Keratinocyte (primary cell): ENCODE data around the gene CLEC17A. TPM values are rescaled to one million over a fixed set of nuclear protein-coding genes. Genes with fewer than 3 reads are reported as not detected.
"Not testable (repeated sequence)": the region's sequence is repeated elsewhere in the genome, so short reads cannot be mapped to it uniquely, and the experiment has no call there.

ENCODE experiments used
- DNase-seq: peaks from one replicate; pipeline ENCODE4 v3.0.0-alpha.2; 2011; ENCODE audit warnings: low read depth, missing footprints, low spot score
- FAIRE-seq: peaks from 2 replicates; lab custom pipeline; 2011; peaks lifted over from hg19 to GRCh38; lab: Jason Lieb, UNC
- H2AFZ ChIP-seq: 2 replicates; pipeline ENCODE4 v1.6.0; 2012; ENCODE audit warnings: low read length, control low read depth, inconsistent platforms; ENCODE audit not compliant: control insufficient read depth
- H3K27ac ChIP-seq: 2 replicates; pipeline ENCODE4 v1.5.1; 2011; ENCODE audit warnings: low read length; ENCODE audit not compliant: control insufficient read depth, insufficient read depth
- H3K27me3 ChIP-seq: 3 replicates; pipeline ENCODE4 v1.6.0; 2011; ENCODE audit warnings: low read length; ENCODE audit not compliant: control insufficient read depth, insufficient read depth; ENCODE audit errors: extremely low read depth
- H3K36me3 ChIP-seq, 2 experiments: 2 replicates in 1 of 2; 3 replicates in 1 of 2; pipeline ENCODE4 v1.5.1; 2011; ENCODE audit warnings: low read length in 2 of 2, mild to moderate bottlenecking in 1 of 2; ENCODE audit not compliant: control insufficient read depth in 2 of 2, insufficient read depth in 2 of 2; ENCODE audit errors: extremely low read depth in 1 of 2
- H3K4me1 ChIP-seq: 3 replicates; pipeline ENCODE4 v1.5.1; 2011; ENCODE audit warnings: low read length; ENCODE audit not compliant: control insufficient read depth, insufficient read depth; ENCODE audit errors: extremely low read depth
- H3K4me2 ChIP-seq: 3 replicates; pipeline ENCODE4 v1.6.0; 2011; ENCODE audit warnings: low read depth, low read length; ENCODE audit not compliant: control insufficient read depth, insufficient read depth; ENCODE audit errors: extremely low read depth
- H3K4me3 ChIP-seq, 3 experiments: fragments of 200-600 bp in 1 of 3; sonication (generic) in 1 of 3; 2 replicates in 2 of 3; 3 replicates in 1 of 3; pipeline ENCODE4 v1.5.1; 2011 to 2016; ENCODE audit warnings: low read length in 3 of 3, mild to moderate bottlenecking in 3 of 3, control low read depth in 2 of 3, inconsistent platforms in 1 of 3, low read depth in 1 of 3, mixed read lengths in 1 of 3, mixed run types in 1 of 3, moderate library complexity in 1 of 3; ENCODE audit not compliant: control insufficient read depth in 2 of 3, insufficient read depth in 2 of 3; ENCODE audit errors: extremely low read depth in 1 of 3
- H3K79me2 ChIP-seq: 2 replicates; pipeline ENCODE4 v1.6.0; 2012; ENCODE audit warnings: low read length; ENCODE audit not compliant: control insufficient read depth, insufficient read depth
- H3K9ac ChIP-seq: 3 replicates; pipeline ENCODE4 v1.6.0; 2011; ENCODE audit warnings: low read length; ENCODE audit not compliant: control insufficient read depth, insufficient read depth; ENCODE audit errors: extremely low read depth
- H3K9me1 ChIP-seq: 3 replicates; pipeline ENCODE4 v1.6.0; 2011; ENCODE audit warnings: low read length; ENCODE audit not compliant: control insufficient read depth, insufficient read depth; ENCODE audit errors: extremely low read depth
- H3K9me3 ChIP-seq: 2 replicates; pipeline ENCODE4 v1.5.1; 2012; ENCODE audit warnings: low read depth, low read length; ENCODE audit not compliant: control insufficient read depth
- H4K20me1 ChIP-seq: 3 replicates; pipeline ENCODE4 v1.6.0; 2011; ENCODE audit warnings: low read length; ENCODE audit not compliant: control insufficient read depth, insufficient read depth; ENCODE audit errors: extremely low read depth
- EZH2 ChIP-seq: IDR thresholded peaks from one replicate; pipeline ENCODE4 v1.6.1; 2012; ENCODE audit warnings: inconsistent platforms, mild to moderate bottlenecking, low read length, moderate library complexity
- dilution Hi-C: fragments of 300-500 bp; cut with MboI; formaldehyde crosslinking; loops from one replicate; pipeline ENCODE4 v1.7.0; 2020; ENCODE audit warnings: low sequenced_read_pairs; ENCODE audit not compliant: extremely low pct_ligation_motif_present
- polyA plus RNA-seq, 5 experiments: library from polyadenylated mRNA; depleted of rRNA in 3 of 5; stranded (reverse) in 3 of 5; stranded (forward) in 1 of 5; unstranded in 1 of 5; fragments of >200 nt; gene quantifications; 1 replicate in 1 of 5; 2 replicates in 3 of 5; 3 replicates in 1 of 5; pipeline versions ENCODE4 v1.2.1 to v1.2.3, GENCODE V29; 2011 to 2012; ENCODE audit warnings: missing spikeins in 2 of 5, low read depth in 1 of 5, low replicate concordance in 1 of 5
- TF ChIP-seq, protein P1 (sequence below), 3 experiments: IDR thresholded peaks in 1 of 3; conservative IDR thresholded peaks in 1 of 3; optimal IDR thresholded peaks in 1 of 3; 2 replicates in 2 of 3; 3 replicates in 1 of 3; pipeline versions ENCODE3 to v1.5.1; 2011; ENCODE audit warnings: low read length in 3 of 3, mild to moderate bottlenecking in 3 of 3, moderate library complexity in 2 of 3, control low read depth in 1 of 3, inconsistent platforms in 1 of 3; ENCODE audit not compliant: insufficient read depth in 2 of 3; ENCODE audit errors: extremely low read depth in 1 of 3

CLEC17A gene
- polyA plus RNA-seq, 1 donor (not counting 4 experiments of a cell fraction or from before 2014, with no cell fraction given) = not detected

DNA sequence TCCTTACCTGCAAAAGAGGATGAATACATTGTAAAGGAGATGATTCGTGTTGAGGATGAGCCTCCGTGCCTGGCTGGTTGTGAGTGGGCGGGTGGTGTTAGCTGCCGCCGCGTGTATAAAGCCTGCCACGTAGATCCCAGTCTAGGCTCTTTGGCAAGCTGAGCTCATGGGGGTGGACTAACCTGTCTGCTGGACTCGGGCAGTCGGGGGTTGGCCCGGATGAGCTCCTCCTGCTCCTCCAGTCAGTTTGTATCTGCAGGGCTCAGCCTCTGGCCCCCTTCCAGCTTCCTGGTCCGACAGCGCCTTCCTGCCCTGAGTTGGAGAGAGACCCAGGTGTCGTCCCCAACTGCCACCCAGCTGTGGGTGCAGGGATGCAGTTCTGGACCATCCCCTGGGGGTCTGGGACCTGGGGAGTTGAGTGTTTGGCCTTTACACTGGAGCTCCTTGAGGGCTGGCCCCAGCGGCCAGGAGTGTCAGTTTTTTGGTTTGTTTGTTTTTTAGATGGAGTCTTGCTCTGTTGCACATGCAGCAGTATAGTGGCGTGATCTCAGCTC, 32.6 kb upstream of the CLEC17A start:
- Histone ChIP-seq H3K4me3 (no peak overlapping the region), H3K27me3 (no peaks in the 10 kb centered on the region), H4K20me1 (peaks cover 6% of the 10 kb centered on the region), H3K9ac (peak overlapping the region; percentile 37), H3K4me1 (peaks cover 49% of the 10 kb centered on the region), H3K36me3 (peaks cover 0 to 13% of the 10 kb centered on the region in 2 experiments), H3K9me3 (no peaks in the 10 kb centered on the region), H3K9me1 (no peaks in the 10 kb centered on the region), H3K27ac (peak overlapping the region; percentile 63), H3K79me2 (peaks cover 40% of the 10 kb centered on the region), H3K4me2 (peak overlapping the region; percentile 39), H2AFZ (no peak overlapping the region)
- peak; percentile 34 for FAIRE-seq
- dilution Hi-C loops = no loop called here
- no peak for TF ChIP-seq EZH2
- TF ChIP-seq, protein P1, sequence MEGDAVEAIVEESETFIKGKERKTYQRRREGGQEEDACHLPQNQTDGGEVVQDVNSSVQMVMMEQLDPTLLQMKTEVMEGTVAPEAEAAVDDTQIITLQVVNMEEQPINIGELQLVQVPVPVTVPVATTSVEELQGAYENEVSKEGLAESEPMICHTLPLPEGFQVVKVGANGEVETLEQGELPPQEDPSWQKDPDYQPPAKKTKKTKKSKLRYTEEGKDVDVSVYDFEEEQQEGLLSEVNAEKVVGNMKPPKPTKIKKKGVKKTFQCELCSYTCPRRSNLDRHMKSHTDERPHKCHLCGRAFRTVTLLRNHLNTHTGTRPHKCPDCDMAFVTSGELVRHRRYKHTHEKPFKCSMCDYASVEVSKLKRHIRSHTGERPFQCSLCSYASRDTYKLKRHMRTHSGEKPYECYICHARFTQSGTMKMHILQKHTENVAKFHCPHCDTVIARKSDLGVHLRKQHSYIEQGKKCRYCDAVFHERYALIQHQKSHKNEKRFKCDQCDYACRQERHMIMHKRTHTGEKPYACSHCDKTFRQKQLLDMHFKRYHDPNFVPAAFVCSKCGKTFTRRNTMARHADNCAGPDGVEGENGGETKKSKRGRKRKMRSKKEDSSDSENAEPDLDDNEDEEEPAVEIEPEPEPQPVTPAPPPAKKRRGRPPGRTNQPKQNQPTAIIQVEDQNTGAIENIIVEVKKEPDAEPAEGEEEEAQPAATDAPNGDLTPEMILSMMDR (optimal IDR thresholded peaks at IDR 0.05 in 1 of 3, IDR thresholded peaks at IDR 0.05 in 1 of 3, conservative IDR thresholded peaks at IDR 0.05 in 1 of 3; ENCODE audit: extremely low read depth in 1 of 3, insufficient read depth in 2 of 3, low read length in 3 of 3) = no peak
- DNase-seq = no peak

DNA sequence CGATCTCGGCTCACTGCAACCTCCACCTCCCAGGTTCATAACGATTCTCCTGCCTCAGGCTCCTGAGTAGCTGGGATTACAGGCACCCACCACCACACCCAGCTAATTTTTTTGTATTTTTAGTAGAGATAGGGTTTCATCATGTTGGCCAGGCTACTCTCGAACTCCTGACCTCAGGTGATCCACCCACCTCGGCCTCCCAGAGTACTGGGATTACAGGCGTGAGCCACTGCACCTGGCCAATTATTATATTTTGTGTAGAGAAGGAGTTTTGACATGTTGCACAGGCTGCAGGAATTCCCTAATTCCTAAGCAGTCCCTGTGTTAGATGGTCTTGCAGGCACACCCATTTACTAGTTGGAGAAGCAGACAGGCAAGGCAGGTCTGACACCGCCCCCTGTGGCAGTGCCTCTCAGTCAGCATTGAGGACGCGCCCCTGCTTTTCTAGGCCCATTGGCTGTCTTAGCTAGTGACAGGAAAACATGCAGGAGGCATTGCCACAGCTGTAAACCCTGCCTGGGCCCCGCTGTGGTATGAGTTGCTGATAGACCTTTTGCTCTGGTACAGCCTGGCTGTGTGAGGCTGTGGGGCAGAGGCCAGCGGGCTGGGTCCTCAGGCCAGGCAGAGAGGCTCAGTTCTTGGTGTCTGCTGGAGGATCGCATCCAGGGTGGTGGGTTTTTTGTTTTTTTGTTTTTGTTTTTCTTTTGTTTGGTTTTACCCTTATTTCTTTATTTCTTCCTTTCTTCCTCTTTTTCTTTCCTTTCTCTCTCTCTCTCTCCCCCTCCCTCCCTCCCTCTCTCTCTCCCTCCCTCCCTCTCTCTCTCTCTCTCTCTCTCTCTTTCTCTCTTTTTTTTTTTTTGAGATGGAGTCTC, 31.5 kb upstream of the CLEC17A start:
- dilution Hi-C loops, H4K20me1 ChIP-seq, H3K27me3 ChIP-seq, H3K9me3 ChIP-seq, H3K9me1 ChIP-seq, H3K4me3 ChIP-seq, H2AFZ ChIP-seq, H3K4me2 ChIP-seq: not testable (repeated sequence)
- TF ChIP-seq, protein P1 (optimal IDR thresholded peaks at IDR 0.05 in 1 of 3, IDR thresholded peaks at IDR 0.05 in 1 of 3, conservative IDR thresholded peaks at IDR 0.05 in 1 of 3; ENCODE audit: extremely low read depth in 1 of 3, insufficient read depth in 2 of 3, low read length in 3 of 3) = peak; percentile 69 to 87 (median 76)
- peak; percentile 75 for DNase-seq
- Histone ChIP-seq H3K27ac (peak overlapping the region; percentile 63), H3K36me3 (peaks cover 0 to 13% of the 10 kb centered on the region in 2 experiments), H3K4me1 (peaks cover 48% of the 10 kb centered on the region), H3K9ac (peak overlapping the region; percentile 52), H3K79me2 (peaks cover 34% of the 10 kb centered on the region)
- peak; percentile 64 for FAIRE-seq

DNA sequence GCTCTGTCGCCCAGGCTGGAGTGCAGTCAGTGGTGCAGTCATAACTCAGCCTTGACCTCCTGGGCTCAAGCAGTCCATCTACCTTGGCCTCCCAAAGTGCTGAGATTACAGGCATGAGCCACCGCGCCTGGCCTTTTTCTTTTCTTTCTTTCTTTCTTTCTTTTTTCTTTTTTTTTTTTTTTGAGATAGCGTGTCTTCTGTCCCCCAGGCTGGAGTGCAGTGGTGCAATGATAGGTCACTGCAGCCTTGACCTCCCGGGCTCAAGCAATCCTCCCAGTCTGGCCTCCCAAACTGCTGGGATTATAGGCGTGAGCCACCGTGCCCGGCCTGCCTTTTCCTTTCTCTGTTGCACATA, 30.9 kb upstream of the CLEC17A start:
- H2AFZ ChIP-seq, dilution Hi-C loops, H3K9ac ChIP-seq, FAIRE-seq, H3K27ac ChIP-seq, H3K9me3 ChIP-seq, H3K9me1 ChIP-seq, H3K4me2 ChIP-seq, H3K4me3 ChIP-seq, DNase-seq, H3K27me3 ChIP-seq, H4K20me1 ChIP-seq: not testable (repeated sequence)
- H3K4me1 ChIP-seq = peaks cover 53% of the 10 kb centered on the region
- H3K36me3 ChIP-seq = peaks cover 0 to 13% of the 10 kb centered on the region in 2 experiments
- H3K79me2 ChIP-seq = peaks cover 35% of the 10 kb centered on the region
